ENCODE data around the gene CDKL2.

The CDKL2 gene

DNA sequence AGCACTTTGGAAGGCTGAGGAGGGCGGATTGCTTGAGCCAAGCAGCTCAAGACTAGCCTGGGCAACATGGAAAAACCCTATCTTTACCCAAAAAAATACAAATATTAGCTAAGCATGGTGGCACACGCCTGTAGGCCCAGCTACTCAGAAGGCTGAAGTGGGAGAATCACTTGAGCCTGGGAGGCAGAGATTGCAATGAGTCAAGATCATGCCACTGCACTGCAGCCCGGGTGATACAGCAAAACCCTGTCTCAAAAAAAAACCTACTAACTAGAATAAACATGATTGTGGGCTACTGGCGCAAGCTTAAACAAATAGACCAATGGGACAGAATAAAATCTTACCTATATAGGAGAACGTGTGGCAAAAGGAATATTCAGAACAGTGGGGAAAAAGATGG, 7.3 kb downstream of the CDKL2 start:
- no peak overlapping the region for H3K4me3 ChIP-seq (ENCODE audit: low read depth, low read length)
- DNase-seq (ENCODE audit: low read depth) = no peak
- no peak for TF ChIP-seq MAX (IDR thresholded peaks at IDR 0.05; ENCODE audit: low read depth, low read length)
- TF ChIP-seq MYC (IDR thresholded peaks at IDR 0.05; ENCODE audit: low read depth, low read length) = no peak
- TF ChIP-seq POLR2A (IDR thresholded peaks at IDR 0.05; ENCODE audit: extremely low read depth, insufficient read length) = no peak

- TF ChIP-seq POLR2A (IDR thresholded peaks at IDR 0.05; ENCODE audit: extremely low read depth, insufficient read length) = no peak
- no peak for TF ChIP-seq CTCF (IDR thresholded peaks at IDR 0.05; ENCODE audit: low read depth, low read length)
- no peak for TF ChIP-seq MAX (IDR thresholded peaks at IDR 0.05; ENCODE audit: low read depth, low read length)
- no peak for TF ChIP-seq MYC (IDR thresholded peaks at IDR 0.05; ENCODE audit: low read depth, low read length)
- H3K4me3 ChIP-seq (ENCODE audit: low read depth, low read length) = no peak overlapping the region
- DNase-seq (ENCODE audit: low read depth) = no peak
Observed at GRCh38 chr4:75621715-75622114, 8.6 kb downstream of the CDKL2 start.

DNA sequence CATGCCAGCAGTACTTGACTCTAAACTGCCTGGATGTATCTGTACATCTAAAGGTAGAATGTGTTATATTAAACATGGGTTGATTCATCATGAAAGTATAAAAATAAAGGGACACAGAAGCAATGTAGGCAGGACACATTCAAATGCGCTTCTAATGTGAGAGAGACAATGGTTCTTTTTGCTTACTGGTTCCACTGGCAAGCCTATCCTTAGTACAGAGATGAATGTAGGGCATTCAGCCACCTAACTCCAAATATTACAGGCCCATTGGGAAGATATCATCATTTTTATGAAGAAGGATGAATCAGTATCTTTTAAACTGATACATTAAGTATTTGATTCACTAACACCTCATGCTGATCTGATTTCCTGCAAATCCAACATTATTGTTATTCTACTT, 18.0 kb downstream of the CDKL2 start:
- no peak for DNase-seq (ENCODE audit: low read depth)
- H3K4me3 ChIP-seq (ENCODE audit: low read depth, low read length) = no peak overlapping the region
- TF ChIP-seq MAX (IDR thresholded peaks at IDR 0.05; ENCODE audit: low read depth, low read length) (no peak), MYC (IDR thresholded peaks at IDR 0.05; ENCODE audit: low read depth, low read length) (no peak), CTCF (IDR thresholded peaks at IDR 0.05; ENCODE audit: low read depth, low read length) (no peak), POLR2A (IDR thresholded peaks at IDR 0.05; ENCODE audit: extremely low read depth, insufficient read length) (no peak)

- TF ChIP-seq CTCF (IDR thresholded peaks at IDR 0.05; ENCODE audit: low read depth, low read length) (no peak), POLR2A (IDR thresholded peaks at IDR 0.05; ENCODE audit: extremely low read depth, insufficient read length) (no peak), MAX (IDR thresholded peaks at IDR 0.05; ENCODE audit: low read depth, low read length) (no peak), MYC (IDR thresholded peaks at IDR 0.05; ENCODE audit: low read depth, low read length) (no peak)
- no peak overlapping the region for H3K4me3 ChIP-seq (ENCODE audit: low read depth, low read length)
- DNase-seq (ENCODE audit: low read depth) = no peak
Observed at GRCh38 chr4:75605928-75606327, 24.4 kb downstream of the CDKL2 start.

DNA sequence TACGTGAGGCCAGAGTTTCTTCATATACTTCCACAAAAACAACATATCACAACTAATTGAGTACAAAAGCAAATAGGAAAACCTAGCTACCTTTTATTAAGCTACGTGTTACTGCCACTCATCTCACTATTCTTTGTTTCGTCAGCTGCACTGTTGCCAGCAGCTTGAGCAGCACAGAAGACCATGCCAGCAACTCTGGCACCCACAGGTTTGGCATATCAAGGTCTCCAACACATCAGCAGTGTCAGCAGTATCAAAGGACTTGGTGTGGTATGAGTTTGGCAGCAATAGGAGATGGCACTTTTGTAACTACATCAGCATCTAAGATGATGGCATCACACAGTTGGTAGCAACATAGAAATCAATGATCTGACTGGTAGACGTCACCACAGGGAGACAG, 30.7 kb downstream of the CDKL2 start:
- TF ChIP-seq POLR2A (IDR thresholded peaks at IDR 0.05; ENCODE audit: extremely low read depth, insufficient read length) = no peak
- no peak for TF ChIP-seq MYC (IDR thresholded peaks at IDR 0.05; ENCODE audit: low read depth, low read length)
- no peak for TF ChIP-seq CTCF (IDR thresholded peaks at IDR 0.05; ENCODE audit: low read depth, low read length)
- no peak for TF ChIP-seq MAX (IDR thresholded peaks at IDR 0.05; ENCODE audit: low read depth, low read length)
- no peak overlapping the region for H3K4me3 ChIP-seq (ENCODE audit: low read depth, low read length)

GRCh38 chr4:75598390-75598789, 31.9 kb downstream of the CDKL2 start:
- peak; percentile 18 for DNase-seq (ENCODE audit: low read depth)

More for the DNA sequence above, 30.7 kb downstream of the CDKL2 start:
- no peak for DNase-seq (ENCODE audit: low read depth)

More at GRCh38 chr4:75598390-75598789, 31.9 kb downstream of the CDKL2 start:
- TF ChIP-seq CTCF (IDR thresholded peaks at IDR 0.05; ENCODE audit: low read depth, low read length) = no peak
- TF ChIP-seq MYC (IDR thresholded peaks at IDR 0.05; ENCODE audit: low read depth, low read length) = no peak
- no peak for TF ChIP-seq MAX (IDR thresholded peaks at IDR 0.05; ENCODE audit: low read depth, low read length)
- TF ChIP-seq POLR2A (IDR thresholded peaks at IDR 0.05; ENCODE audit: extremely low read depth, insufficient read length) = no peak
- H3K4me3 ChIP-seq (ENCODE audit: low read depth, low read length) = no peak overlapping the region

Measured in NB4 (cell line).